HT1080 (cell line): ENCODE data around the gene NDST4. TPM values are rescaled to one million over a fixed set of nuclear protein-coding genes. Genes with fewer than 3 reads are reported as not detected.

ENCODE experiments used
- DNase-seq: peaks from one replicate; pipeline ENCODE4 v3.0.0-alpha.2; 2015; ENCODE audit warnings: low read depth
- polyA plus RNA-seq, 2 experiments: library from polyadenylated mRNA; depleted of rRNA; stranded (reverse); fragments of >200 nt; gene quantifications; 2 replicates each; pipeline ENCODE4 v1.2.3, GENCODE V29; 2015
- total RNA-seq: library from RNA; depleted of rRNA; stranded (reverse); fragments of >200 nt; shearing (Covaris generic); gene quantifications from 2 replicates; pipeline ENCODE4 v1.2.3, GENCODE V29; 2014; rRNA removed

Gene NDST4
- total RNA-seq: not detected in 2 replicates
- not detected in 2 replicates for polyA plus RNA-seq (2015; cell fraction: cytosol; rRNA removed)
- polyA plus RNA-seq (2015; cell fraction: nucleus; rRNA removed): not detected in 2 replicates

DNA sequence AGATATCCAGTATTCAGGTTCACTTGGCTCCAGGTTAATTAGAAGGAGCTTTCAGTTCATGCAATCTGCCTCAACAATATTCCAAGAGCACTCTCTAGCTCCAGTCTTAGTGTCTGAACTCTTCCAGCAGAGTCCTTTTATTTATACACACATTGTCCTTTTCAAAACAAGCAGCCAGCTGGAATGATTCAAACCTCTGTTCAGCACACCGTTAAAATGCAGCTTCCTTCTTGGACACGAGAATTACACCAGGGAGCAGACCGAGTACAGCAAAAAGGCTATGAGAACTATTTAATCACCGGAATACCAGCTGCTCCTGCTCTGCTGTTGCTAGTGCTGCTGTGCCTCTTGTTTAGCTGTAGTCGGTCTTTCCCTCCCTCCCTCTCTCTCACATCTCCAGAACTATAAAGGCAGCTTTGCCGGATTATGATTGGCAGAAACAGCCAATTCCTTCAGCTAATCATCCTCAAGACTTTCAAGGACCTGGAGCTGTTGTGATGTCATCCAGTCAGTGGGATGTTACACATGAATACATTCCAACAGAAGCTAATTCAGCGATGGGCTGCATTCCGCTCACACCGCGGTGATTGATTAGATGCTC, at the start of gene NDST4:
TSS of gene NDST4 (minus strand) at position 115 of the 601 bp plus-strand sequence. CDS start 36,584 bp downstream, outside the sequence.
- peak; percentile 65 for DNase-seq

DNA sequence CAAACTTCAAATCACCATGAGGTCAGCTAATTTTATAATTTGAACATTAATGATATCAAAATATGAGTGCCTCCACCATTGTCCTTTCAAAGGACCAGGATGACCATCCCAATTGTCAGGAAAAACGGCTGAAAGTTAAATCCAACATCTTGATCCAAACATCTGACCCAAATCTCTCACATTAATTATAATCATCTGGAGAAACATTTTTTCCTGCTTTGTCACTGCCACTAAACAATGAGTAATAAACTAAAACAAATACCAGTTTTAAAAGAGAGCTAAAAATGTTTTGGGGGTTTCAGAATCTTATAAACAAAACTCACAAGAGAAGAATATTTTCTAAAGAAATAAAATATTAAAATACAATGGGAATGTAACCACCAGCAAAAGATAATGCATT, 45.7 kb upstream of the NDST4 start:
- DNase-seq: no peak

DNA sequence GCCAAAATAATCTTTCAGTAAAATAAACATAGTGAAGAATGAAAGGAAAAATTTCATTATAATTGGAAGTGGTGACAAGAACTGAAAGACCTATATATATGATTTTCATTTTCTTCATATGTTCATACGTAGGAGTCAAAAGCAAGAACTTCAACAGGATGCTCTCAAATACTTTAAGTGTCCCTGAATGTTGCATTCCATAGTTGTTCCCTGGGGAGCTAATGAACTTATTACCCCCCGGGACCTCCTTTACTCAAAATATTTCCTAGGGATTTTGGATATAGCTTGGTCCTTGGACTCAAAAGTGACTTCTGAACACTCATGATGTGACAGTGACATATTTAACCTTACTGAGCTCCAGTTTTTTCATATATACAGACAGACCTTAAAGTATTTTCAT, 44.9 kb upstream of the NDST4 start:
- DNase-seq: no peak

DNA sequence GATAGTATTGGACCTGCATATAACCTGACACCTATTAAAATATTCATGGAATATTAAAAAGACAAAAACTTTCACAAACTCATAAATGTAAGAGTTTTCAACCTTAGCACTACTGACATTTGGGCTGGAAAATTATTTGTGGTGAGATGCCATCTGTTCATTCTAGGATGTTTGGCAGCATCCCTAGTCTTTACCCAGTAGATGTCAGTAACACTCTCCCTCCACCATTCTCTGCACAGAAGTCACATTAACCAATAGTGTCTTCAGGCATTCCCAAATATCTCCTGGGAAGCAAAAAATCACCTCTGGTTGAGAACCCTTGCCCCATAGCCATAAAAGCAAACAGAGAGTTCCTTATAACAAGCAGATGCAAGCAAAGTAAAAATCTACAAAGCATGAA, 41.4 kb upstream of the NDST4 start:
- no peak for DNase-seq

DNA sequence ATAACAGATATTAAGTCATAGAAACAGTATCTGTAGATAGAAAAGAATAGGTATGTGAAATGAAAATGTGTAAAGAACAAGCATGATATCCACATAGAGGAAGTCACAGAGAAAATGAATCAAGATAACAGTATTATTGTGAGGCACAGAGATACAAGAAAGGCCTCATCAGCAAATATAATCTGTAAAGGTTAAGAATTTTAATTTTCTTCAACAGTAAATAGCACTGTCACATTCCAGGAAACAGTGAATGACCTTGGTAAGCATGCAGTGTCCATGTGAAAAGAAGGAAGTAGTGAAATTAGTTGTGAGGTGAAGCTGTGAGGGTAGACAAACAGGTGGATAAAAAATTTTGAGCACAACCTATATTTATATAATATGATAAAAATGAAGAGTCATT, 39.5 kb upstream of the NDST4 start:
- no peak for DNase-seq

DNA sequence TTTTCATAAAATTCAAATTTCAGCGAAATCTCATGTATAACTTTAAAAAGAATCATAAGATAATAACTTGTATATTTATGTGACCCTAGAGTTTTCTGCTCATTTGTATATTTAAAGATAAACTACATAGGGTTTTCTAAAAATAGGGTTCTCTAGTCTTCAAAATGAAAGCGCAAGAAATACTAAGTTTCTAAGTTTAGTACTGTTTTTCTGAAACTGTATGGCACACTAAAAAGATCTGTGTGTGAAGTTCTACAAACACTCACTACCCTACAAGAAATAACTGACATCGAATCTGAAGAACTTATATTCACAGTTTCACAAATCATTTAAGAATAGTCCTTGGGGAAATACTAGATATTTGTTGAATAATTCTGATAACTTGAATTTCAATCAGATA, 38.7 kb upstream of the NDST4 start:
- no peak for DNase-seq

DNA sequence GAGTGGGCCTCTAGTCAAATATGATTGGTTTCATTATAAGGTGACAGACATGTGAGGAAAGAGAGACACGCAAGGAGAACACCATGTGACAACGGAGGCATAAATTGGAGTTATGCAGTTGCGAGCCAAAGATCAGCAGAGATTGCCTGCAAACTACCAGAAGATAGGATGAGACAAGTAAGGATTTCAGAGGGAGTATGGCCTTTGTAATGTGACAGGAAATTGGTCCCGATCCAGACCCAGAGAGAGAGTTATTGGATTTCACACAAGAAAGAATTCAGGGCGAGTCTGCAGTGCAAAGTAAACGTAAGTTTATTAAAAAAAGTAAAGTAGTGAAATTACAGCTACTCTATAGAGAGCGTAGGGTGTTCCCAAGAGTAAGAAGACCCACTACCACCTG, 35.7 kb upstream of the NDST4 start:
- DNase-seq: no peak

DNA sequence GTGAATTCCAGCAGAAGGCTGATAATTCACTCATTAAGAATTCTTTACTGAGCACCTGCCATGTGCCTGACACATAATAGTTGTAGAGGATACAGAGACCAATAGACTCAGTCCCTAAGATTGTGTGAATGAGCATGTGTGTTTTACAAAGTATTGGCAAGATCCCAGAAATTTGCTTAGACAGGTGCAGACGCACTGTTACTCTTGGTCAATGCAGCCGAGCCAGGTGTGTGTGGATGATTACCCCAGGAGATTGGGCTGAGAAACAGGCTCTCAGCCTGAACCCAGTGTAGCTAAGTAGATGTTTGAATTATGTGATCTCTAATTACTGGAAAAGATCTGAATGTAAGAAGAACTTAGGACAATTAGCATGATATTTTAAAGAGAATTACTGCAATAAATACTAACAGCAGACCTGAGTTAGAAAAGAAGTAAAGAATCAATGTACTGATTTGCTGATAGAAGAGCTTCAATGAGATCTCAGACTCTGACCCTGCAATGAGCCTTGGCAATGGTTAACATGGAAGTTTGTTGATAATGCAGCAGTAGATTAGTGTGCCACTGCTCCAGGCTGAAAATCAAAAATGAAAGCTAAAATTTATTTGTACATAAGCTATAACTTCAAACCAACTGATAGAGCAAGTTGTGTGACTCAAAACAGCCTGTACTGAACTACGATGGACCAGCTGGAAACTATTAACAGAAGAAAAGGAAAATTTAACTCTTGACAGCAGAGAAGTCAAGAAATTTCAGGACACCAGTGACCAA, 32.2 kb upstream of the NDST4 start:
- DNase-seq: no peak

DNA sequence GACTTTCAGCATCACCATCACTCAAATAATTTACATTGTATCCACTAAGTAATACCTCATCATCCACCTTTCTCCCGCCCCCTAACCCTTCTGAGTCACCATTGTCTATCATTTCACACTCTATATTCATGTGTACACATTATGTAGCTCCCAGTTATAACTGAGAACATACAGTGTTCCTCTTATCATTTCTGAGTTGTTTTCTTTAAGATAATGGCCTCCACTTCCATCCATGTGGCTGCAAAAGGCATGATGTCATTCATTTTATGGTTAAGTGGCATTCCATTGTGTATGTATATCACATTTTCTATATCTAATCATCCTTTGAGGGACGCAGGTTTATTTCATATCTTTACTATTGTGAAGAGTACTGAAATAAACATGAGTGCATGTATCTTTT, 14.6 kb upstream of the NDST4 start:
- no peak for DNase-seq

DNA sequence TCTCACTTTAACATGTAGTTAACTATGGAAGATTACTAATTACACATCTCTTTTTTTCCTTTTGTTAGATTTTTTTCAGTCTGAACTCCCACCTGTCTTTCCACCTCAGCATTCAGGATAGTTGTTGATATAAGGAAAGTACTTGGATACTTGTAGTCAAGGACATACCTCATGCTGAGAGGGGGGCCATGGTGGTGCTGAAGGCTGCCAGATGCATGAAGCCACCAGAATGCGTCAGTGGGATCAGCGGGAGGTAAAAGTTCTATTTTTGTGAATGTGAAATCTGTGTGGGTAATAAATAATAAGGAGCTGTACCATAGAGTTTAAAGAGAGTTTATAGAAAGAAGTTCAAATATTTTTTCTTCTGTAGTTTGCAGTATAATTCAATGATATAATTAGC, 13.1 kb upstream of the NDST4 start:
- no peak for DNase-seq

DNA sequence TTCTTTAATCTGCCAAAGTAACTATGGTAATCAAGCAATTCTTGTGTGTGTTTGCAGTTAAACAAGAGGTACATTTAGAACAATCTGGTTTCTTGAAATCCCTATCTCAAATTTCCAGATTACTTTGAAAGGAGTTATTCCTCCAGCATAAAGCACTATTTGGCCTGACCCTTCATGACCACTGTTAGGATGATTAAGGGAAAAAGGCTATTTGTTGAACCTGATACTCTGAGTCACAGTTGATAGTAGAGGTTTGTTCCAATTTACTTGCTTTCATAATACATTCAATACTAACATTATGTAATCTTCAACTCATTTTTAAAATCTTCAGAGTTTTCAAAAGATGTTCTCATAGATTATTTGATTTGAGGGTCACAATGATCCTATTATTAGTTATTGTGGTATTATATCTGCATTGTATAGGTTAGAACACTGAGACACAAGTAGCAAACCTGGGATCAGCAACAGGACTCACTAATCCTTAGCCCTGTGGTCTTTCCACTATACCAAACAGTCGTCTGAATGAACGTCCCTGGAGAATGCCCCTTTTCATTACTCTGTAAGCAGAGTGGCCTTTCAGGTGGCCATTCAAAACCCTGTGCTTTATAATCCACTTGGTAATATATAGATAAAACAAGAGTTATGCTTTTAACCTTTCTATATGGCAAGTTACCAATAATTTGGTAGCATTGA, 8.1 kb upstream of the NDST4 start:
- DNase-seq: no peak

DNA sequence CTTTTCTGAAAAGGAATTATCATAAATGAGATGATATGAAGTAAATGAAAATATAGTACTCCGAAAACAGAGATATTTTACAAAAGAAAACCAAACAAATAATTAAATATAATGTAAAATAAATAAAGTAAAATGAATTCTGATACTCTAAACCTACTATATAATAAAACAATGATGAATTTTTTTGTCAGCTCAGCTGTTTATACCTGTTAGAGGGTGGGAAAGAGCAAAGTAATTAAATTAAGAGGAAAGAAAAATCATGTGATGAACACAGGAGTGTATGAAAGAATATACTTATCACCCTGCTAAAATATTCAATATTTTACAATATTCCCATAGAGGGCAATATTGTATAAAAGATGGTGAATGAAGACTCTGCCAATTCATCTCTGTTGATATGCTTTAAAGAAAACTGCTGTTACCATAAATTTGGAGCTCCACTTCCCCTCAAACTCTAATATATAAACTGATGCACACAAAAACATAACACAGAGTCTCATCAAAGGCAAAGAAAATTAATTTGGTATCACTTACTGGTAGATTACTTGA, 6.5 kb upstream of the NDST4 start:
- no peak for DNase-seq

DNA sequence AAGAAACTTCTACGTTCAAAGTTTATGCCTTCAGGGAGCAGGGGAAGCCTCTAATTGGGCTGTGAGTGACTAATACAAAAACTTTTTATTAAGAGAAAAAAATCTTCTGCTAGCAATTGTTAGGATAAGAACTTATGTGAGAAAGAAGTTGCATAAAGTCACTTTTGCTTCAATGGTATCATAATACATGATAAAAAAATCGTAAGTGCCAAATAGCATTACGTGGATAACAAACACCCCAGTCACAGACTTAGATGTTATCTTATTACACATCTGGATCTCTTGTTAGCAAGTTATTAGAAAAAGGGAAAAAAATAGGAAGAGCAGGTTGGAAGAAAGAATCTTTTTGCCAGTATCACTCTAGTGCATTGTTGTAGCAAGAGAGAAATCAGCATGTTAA, 4.2 kb upstream of the NDST4 start:
- no peak for DNase-seq

DNA sequence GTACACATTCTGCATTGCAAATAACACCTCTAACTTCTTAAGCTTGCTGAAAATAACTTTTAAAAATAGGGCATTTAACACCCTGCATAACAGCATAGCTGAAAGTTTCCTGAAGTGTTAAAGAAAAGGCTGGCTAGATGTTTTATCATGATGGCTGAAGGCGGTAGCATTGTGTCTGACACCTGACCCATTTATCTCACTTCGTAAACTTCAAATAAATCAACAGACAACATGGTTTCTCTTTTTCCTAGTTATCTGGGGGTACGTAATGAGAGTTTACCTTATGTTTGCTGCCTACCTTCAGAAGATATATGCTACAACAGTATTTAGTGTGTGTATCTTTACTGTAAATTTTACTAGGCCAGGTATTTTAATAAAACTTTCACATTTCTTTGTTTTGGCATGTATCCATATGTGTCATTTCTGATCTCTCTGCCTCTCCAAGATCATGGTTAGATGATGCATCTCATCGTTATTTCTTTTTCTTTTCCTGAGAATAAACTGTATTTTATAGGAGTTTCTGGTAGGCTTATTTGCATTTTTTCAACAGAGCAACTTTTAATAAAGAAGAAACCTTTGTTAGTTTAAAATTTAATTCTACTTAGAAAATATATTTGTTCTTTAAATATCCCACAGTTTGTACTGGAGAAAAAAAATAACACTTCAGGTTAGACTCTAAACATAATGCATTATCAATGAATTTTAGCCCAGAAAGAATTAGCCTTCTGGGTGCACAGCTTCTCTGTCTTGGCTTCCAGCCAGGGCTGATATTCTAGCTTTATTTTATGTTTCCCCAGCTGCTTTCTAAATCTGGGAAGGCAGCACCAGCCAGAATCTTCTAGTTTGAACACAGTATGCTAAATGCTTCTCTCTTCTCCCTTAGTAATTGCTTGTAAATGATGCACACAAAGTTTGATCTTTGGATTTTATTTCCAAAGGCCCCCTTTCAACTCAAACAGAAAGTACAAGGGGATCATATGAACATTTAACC, 2.9 kb downstream of the NDST4 start:
- peak; percentile 21 for DNase-seq

DNA sequence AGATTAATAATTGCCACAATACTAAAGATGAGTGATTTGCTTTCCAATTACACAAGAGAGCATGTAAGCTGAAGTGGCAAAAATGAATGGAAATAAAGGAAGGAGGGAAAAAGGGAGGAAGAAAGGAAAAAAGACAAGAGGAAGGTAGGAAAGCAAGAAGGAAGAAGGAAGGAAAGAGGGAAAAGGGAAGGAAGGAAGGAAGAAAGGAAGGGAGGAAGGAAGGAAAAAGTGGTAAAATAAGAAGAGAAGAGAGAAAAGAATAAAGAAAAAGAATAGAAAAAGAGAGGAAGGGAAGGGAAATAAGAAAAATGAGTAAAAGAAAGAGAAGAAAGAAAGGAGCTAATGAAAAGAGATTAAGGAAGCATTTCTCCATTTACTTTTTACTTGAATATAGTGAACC, 4.6 kb downstream of the NDST4 start:
- DNase-seq: no peak

DNA sequence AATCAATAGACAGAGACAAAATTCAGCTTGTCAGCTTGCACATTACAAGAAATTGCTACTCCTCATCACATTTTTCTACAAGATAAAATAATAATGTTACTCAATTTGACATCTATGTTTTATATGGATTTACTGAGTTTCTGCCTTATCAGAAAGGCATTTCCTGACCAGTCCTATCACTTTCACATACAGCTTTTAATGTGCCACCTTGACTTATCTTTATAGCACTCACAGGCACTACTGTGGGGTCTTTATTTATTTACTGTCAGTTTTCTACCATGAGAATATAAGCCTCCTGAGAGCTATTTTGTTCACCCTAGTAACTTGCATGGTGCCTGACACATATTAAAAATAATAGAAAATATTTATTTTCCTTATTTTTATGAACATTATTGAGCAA, 6.0 kb downstream of the NDST4 start:
- no peak for DNase-seq

DNA sequence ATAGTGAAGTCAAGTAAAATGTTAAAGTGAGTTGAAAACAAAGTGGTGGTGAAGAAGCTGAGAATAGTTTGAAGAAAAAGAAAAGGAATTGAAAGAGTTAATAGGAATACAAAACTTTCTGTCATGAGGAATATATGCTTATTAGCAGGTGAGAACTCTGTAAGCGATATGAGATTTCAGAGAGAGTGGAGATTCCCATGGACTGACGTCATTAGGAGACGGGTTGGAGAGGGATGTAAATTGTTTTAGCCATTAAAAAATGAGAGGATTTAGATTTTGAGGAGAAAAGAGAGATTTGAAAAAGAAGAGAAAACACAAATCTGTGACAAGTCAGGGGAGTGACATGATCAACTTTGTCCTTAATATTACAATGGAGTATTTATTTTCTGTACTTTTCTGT, 11.7 kb downstream of the NDST4 start:
- no peak for DNase-seq

DNA sequence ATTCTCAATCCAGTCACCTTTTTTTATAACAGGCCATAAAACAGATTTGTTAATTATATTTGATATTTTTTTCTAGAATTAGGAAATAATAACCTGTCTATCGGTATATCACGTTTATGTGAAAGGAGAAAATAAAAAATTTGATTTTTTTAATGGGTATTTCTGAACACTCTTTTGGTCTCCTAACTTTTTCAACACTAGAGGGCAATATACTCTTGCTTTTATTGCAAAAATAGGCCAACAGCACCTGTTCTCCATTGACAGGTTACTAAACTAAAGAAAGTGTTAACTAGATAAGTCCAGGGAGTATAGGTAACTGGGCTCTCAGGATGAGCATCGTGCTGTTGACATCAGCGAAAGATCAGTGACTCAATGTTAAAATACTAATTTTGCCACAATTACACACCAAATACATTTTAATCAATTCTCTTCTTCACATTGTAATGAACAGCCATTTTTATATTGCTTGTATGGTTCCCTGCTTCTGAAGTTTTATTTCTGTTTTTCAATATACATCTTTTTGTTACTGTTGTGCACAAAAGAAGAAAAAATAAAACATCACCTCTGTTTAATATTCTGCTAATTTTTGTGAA, 22.8 kb downstream of the NDST4 start:
- DNase-seq: peak; percentile 23

DNA sequence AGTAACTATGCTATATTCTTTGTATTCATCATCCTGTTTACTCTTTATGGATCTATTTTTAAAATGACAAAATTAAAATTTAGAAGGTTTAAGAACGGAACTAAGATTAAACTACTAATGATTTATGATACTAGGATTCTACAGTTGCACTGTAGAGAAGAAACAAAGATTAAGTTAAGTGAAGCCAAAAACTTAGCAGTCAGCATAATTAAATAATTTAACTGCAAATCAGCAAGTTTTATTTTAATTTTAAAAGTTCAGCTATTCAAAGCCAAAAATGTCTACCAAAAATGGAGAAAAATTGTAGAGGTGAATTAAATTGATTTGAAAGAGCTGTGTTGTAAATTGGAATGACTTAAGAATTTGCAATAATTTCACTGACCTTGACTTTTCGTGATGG, 30.8 kb downstream of the NDST4 start:
- DNase-seq: no peak

DNA sequence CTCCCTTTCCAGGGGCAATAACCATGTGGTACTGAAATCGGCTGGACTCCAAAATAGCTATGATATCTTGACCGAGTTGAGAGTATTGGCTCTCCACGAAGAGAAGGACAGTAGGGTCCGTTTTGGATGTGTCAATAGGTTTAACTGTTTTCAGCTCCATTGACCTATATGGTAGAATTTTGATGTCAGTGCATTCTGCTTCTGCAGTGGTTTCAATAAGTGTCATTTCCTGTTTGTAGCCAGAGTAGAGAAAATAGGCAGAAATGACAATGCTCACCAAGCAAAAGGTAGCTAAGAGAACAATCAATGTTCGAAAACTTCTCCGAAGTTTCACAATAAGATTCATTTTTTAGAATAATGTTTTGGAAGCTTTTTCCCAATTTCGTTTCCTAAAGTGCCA, 36.7 kb downstream of the NDST4 start:
- DNase-seq: no peak

DNA sequence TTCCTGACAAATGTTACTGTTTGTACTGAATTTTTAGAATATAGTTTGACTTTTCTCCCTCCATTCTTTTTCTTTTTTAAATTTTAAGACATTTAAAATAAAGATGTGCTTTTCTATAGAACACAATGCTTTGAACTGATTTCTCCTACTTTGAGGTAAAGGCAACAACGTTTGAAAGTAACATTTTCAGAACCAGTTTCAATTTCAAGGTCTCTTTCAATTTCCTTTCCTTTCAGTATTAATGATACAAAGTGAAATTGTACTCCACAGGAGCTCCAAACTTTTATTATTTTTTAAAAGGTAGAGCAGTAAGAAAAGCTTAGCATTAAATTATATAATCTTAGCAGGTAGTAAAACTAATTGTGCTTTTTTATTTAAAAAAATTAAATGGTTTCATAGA, 54.9 kb downstream of the NDST4 start:
- no peak for DNase-seq
